ENCODE results near the gene ACP7.

Gene ACP7

GRCh38 chr19:39136225-39136940, 52.2 kb downstream of the ACP7 start:
- no peak overlapping the region for H3K4me3 ChIP-seq (ENCODE audit: control insufficient read depth in 1 of 7, extremely low read depth in 1 of 7, insufficient read depth in 4 of 7, low read depth in 2 of 7, low read length in 6 of 7)
- no peaks in the 10 kb centered on the region for H3K9me3 ChIP-seq (ENCODE audit: control extremely low read depth in 1 of 5, control insufficient read depth in 4 of 5, insufficient read depth in 2 of 5, low read depth in 1 of 5, low read length in 4 of 5)
- CTCF ChIA-PET, result interaction anchor here (1.1 to 1.2 kb wide), 2 partner anchors 14 to 191 kb away, joined by 3 read pairs; no protein-coding TSS in a partner anchor
- no peaks in the 10 kb centered on the region for H3K36me3 ChIP-seq (ENCODE audit: control insufficient read depth in 4 of 4, insufficient read depth in 4 of 4, low read length in 3 of 4)
- POLR2A ChIA-PET, result no interaction called here
- H3K27ac ChIP-seq (ENCODE audit: insufficient read depth in 1 of 2, low read depth in 1 of 2, low read length in 2 of 2, poor library complexity in 1 of 2, severe bottlenecking in 2 of 2), result no peak overlapping the region
- DNase-seq, result no peak
- 84% methylated on average over 7 of the region's 12 CpGs for WGBS (ENCODE audit: insufficient coverage)
- no peaks in the 10 kb centered on the region for H3K27me3 ChIP-seq (replicated peaks in 2 of 5; ENCODE audit: control insufficient read depth in 4 of 5, insufficient read depth in 5 of 5, low read length in 4 of 5)
- peaks cover 0 to 19% (median 11%) of the 10 kb centered on the region in 4 experiments for H3K4me1 ChIP-seq (ENCODE audit: control extremely low read depth in 1 of 4, control insufficient read depth in 4 of 4, insufficient read depth in 4 of 4, low read length in 3 of 4)

DNA sequence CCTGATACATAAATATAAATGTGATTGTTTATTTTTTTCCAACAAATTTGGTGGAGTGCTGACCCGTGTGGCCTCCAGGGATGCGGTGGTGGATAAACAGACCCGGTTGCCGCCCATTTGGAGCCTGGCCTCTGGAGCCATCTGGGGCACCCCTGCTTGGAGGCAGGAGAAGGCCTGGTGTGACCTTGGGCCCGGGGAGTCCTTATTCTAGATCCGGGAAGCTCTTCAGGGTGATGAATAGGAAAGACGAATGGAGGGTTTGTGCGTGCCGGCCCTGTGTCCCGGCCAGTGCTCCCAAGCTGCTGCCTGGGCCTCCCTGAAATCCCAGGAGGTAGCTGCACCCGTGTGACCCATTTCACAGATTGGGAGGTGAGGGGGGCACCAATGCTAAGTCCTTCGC, 53.0 kb downstream of the ACP7 start:
- POLR2A ChIA-PET, result no interaction called here
- H3K9me3 ChIP-seq (ENCODE audit: control extremely low read depth in 1 of 5, control insufficient read depth in 4 of 5, insufficient read depth in 2 of 5, low read depth in 1 of 5, low read length in 4 of 5), result no peaks in the 10 kb centered on the region
- no peaks in the 10 kb centered on the region for H3K27me3 ChIP-seq (replicated peaks in 2 of 5; ENCODE audit: control insufficient read depth in 4 of 5, insufficient read depth in 5 of 5, low read length in 4 of 5)
- no peak overlapping the region for H3K27ac ChIP-seq (ENCODE audit: insufficient read depth in 1 of 2, low read depth in 1 of 2, low read length in 2 of 2, poor library complexity in 1 of 2, severe bottlenecking in 2 of 2)
- no peak for DNase-seq
- CTCF ChIA-PET, result interaction anchor here (0.8 to 1.1 kb wide), 2 partner anchors 15 to 29 kb away, joined by 3 to 4 read pairs; no protein-coding TSS in a partner anchor
- no peak overlapping the region for H3K4me3 ChIP-seq (ENCODE audit: control insufficient read depth in 1 of 7, extremely low read depth in 1 of 7, insufficient read depth in 4 of 7, low read depth in 2 of 7, low read length in 6 of 7)
- over 99% methylated on average over 11 of the region's 12 CpGs for WGBS (ENCODE audit: insufficient coverage)
- no peaks in the 10 kb centered on the region for H3K36me3 ChIP-seq (ENCODE audit: control insufficient read depth in 4 of 4, insufficient read depth in 4 of 4, low read length in 3 of 4)
- peaks cover 0 to 22% (median 12%) of the 10 kb centered on the region in 4 experiments for H3K4me1 ChIP-seq (ENCODE audit: control extremely low read depth in 1 of 4, control insufficient read depth in 4 of 4, insufficient read depth in 4 of 4, low read length in 3 of 4)

GRCh38 chr19:39138221-39139211, 54.3 kb downstream of the ACP7 start:
- Histone ChIP-seq H3K27me3 (replicated peaks in 2 of 5; ENCODE audit: control insufficient read depth in 4 of 5, insufficient read depth in 5 of 5, low read length in 4 of 5) (no peaks in the 10 kb centered on the region), H3K4me3 (ENCODE audit: control insufficient read depth in 1 of 7, extremely low read depth in 1 of 7, insufficient read depth in 4 of 7, low read depth in 2 of 7, low read length in 6 of 7) (no peak overlapping the region), H3K36me3 (ENCODE audit: control insufficient read depth in 4 of 4, insufficient read depth in 4 of 4, low read length in 3 of 4) (no peaks in the 10 kb centered on the region), H3K27ac (ENCODE audit: insufficient read depth in 1 of 2, low read depth in 1 of 2, low read length in 2 of 2, poor library complexity in 1 of 2, severe bottlenecking in 2 of 2) (no peak overlapping the region), H3K9me3 (ENCODE audit: control extremely low read depth in 1 of 5, control insufficient read depth in 4 of 5, insufficient read depth in 2 of 5, low read depth in 1 of 5, low read length in 4 of 5) (no peaks in the 10 kb centered on the region), H3K4me1 (ENCODE audit: control extremely low read depth in 1 of 4, control insufficient read depth in 4 of 4, insufficient read depth in 4 of 4, low read length in 3 of 4) (peaks cover 0 to 20% (median 17%) of the 10 kb centered on the region in 4 experiments)
- POLR2A ChIA-PET, result interaction anchor here (0.6 kb wide), 1 partner anchor 153 kb away, joined by 3 read pairs; no protein-coding TSS in a partner anchor
- no peak for DNase-seq
- WGBS (ENCODE audit: insufficient coverage), result 95% methylated on average over 18 of the region's 20 CpGs
- CTCF ChIA-PET, result interaction anchor here (0.6 to 2.3 kb wide), 2 partner anchors 11 kb away, joined by 3 to 8 read pairs; no protein-coding TSS in a partner anchor

GRCh38 chr19:39139305-39139874, 55.2 kb downstream of the ACP7 start:
- Histone ChIP-seq H3K4me1 (ENCODE audit: control extremely low read depth in 1 of 4, control insufficient read depth in 4 of 4, insufficient read depth in 4 of 4, low read length in 3 of 4) (peaks cover 0 to 20% (median 20%) of the 10 kb centered on the region in 4 experiments), H3K9me3 (ENCODE audit: control extremely low read depth in 1 of 5, control insufficient read depth in 4 of 5, insufficient read depth in 2 of 5, low read depth in 1 of 5, low read length in 4 of 5) (no peaks in the 10 kb centered on the region), H3K27ac (ENCODE audit: insufficient read depth in 1 of 2, low read depth in 1 of 2, low read length in 2 of 2, poor library complexity in 1 of 2, severe bottlenecking in 2 of 2) (no peak overlapping the region), H3K36me3 (ENCODE audit: control insufficient read depth in 4 of 4, insufficient read depth in 4 of 4, low read length in 3 of 4) (no peaks in the 10 kb centered on the region), H3K27me3 (replicated peaks in 2 of 5; ENCODE audit: control insufficient read depth in 4 of 5, insufficient read depth in 5 of 5, low read length in 4 of 5) (no peaks in the 10 kb centered on the region), H3K4me3 (ENCODE audit: control insufficient read depth in 1 of 7, extremely low read depth in 1 of 7, insufficient read depth in 4 of 7, low read depth in 2 of 7, low read length in 6 of 7) (peak overlapping the region in 1 of 7 experiments; percentile 4)
- 97% methylated on average over 6 of the region's 8 CpGs for WGBS (ENCODE audit: insufficient coverage)
- CTCF ChIA-PET, result interaction anchor here (0.6 to 2.3 kb wide), 2 partner anchors 11 to 12 kb away, joined by 3 to 8 read pairs; no protein-coding TSS in a partner anchor
- POLR2A ChIA-PET, result no interaction called here
- DNase-seq, result no peak

DNA sequence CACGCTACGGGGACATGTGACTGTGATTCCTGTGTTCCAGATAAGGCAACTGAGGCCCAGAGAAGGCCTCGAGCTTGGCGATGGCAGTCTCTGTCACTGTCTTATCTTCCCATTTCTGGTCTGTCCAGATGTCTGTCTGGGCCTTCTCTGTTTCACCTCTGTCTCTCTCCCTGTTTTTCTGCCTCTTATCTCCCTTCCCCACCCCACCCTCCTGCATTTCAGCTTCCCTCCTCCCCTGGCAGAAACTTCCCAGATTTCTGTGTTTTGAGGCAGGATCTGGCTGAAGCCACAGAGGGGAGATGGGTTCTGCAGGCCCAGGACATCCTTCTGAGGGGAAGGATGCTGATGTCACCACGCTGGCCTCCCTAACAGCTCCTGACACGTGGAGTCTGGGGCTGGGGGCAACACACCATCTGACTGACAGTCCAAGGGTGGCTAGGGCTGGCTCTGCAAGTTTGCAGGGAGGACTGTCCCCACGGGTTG, 55.8 kb downstream of the ACP7 start:
- POLR2A ChIA-PET, result no interaction called here
- DNase-seq, result no peak
- peaks cover 2 to 26% (median 26%) of the 10 kb centered on the region in 4 experiments for H3K4me1 ChIP-seq (ENCODE audit: control extremely low read depth in 1 of 4, control insufficient read depth in 4 of 4, insufficient read depth in 4 of 4, low read length in 3 of 4)
- H3K27ac ChIP-seq (ENCODE audit: insufficient read depth in 1 of 2, low read depth in 1 of 2, low read length in 2 of 2, poor library complexity in 1 of 2, severe bottlenecking in 2 of 2), result no peak overlapping the region
- no peaks in the 10 kb centered on the region for H3K9me3 ChIP-seq (ENCODE audit: control extremely low read depth in 1 of 5, control insufficient read depth in 4 of 5, insufficient read depth in 2 of 5, low read depth in 1 of 5, low read length in 4 of 5)
- CTCF ChIA-PET, result interaction anchor here (1.1 to 2.3 kb wide), 2 partner anchors 10 to 83 kb away, joined by 3 to 8 read pairs; no protein-coding TSS in a partner anchor
- no peaks in the 10 kb centered on the region for H3K27me3 ChIP-seq (replicated peaks in 2 of 5; ENCODE audit: control insufficient read depth in 4 of 5, insufficient read depth in 5 of 5, low read length in 4 of 5)
- no peaks in the 10 kb centered on the region for H3K36me3 ChIP-seq (ENCODE audit: control insufficient read depth in 4 of 4, insufficient read depth in 4 of 4, low read length in 3 of 4)
- H3K4me3 ChIP-seq (ENCODE audit: control insufficient read depth in 1 of 7, extremely low read depth in 1 of 7, insufficient read depth in 4 of 7, low read depth in 2 of 7, low read length in 6 of 7), result peak overlapping the region in 1 of 7 experiments; percentile 4
- 71% methylated on average over 7 of the region's 7 CpGs for WGBS (ENCODE audit: insufficient coverage)

- no peak overlapping the region for H3K27ac ChIP-seq (ENCODE audit: insufficient read depth in 1 of 2, low read depth in 1 of 2, low read length in 2 of 2, poor library complexity in 1 of 2, severe bottlenecking in 2 of 2)
- H3K9me3 ChIP-seq (ENCODE audit: control extremely low read depth in 1 of 5, control insufficient read depth in 4 of 5, insufficient read depth in 2 of 5, low read depth in 1 of 5, low read length in 4 of 5), result no peaks in the 10 kb centered on the region
- DNase-seq, result no peak
- no peak overlapping the region for H3K4me3 ChIP-seq (ENCODE audit: control insufficient read depth in 1 of 7, extremely low read depth in 1 of 7, insufficient read depth in 4 of 7, low read depth in 2 of 7, low read length in 6 of 7)
- POLR2A ChIA-PET, result no interaction called here
- WGBS (ENCODE audit: insufficient coverage), result 96% methylated on average over 3 of the region's 5 CpGs
- no peaks in the 10 kb centered on the region for H3K27me3 ChIP-seq (replicated peaks in 2 of 5; ENCODE audit: control insufficient read depth in 4 of 5, insufficient read depth in 5 of 5, low read length in 4 of 5)
- H3K36me3 ChIP-seq (ENCODE audit: control insufficient read depth in 4 of 4, insufficient read depth in 4 of 4, low read length in 3 of 4), result no peaks in the 10 kb centered on the region
- CTCF ChIA-PET, result interaction anchor here (1.1 to 2.3 kb wide), 2 partner anchors 9 to 82 kb away, joined by 3 to 8 read pairs; no protein-coding TSS in a partner anchor
- peaks cover 2 to 32% (median 32%) of the 10 kb centered on the region in 4 experiments for H3K4me1 ChIP-seq (ENCODE audit: control extremely low read depth in 1 of 4, control insufficient read depth in 4 of 4, insufficient read depth in 4 of 4, low read length in 3 of 4)
These were observed 56.4 kb downstream of the ACP7 start for GRCh38 chr19:39140594-39140993.

Measured in common myeloid progenitor, CD34-positive (primary cell).